HepG2 (cell line): ENCODE results near the gene AP2S1. TPM values are rescaled to one million over a fixed set of nuclear protein-coding genes. Genes with fewer than 3 reads are reported as not detected.

Experiments
- EHMT2 ChIP-seq: fragments of 200-600 bp; sonication (generic); IDR thresholded peaks from 2 replicates; pipeline ENCODE4 v1.7.0; 2017; ENCODE audit warnings: antibody characterized with exemption, low read depth, low read length, borderline replicate concordance
- HDAC6 ChIP-seq: fragments of 200-600 bp; sonication (generic); IDR thresholded peaks from 2 replicates; pipeline ENCODE4 v1.7.0; 2017; ENCODE audit warnings: mild to moderate bottlenecking, antibody characterized with exemption, low read length, low read depth
- KDM6A ChIP-seq: IDR thresholded peaks from 2 replicates; pipeline ENCODE4 v1.6.1; 2016; ENCODE audit warnings: low read depth
- KLF16 ChIP-seq, 2 experiments: sonication (generic) in 1 of 2; formaldehyde crosslinking in 1 of 2; IDR thresholded peaks; 2 replicates each; pipeline versions ENCODE4 v1.6.1 to v1.8.0; 2016 to 2023; ENCODE audit warnings: missing genetic modification reagents in 2 of 2, missing compliant biosample characterization in 1 of 2
- KMT2B ChIP-seq: IDR thresholded peaks from 2 replicates; pipeline ENCODE4 v1.6.1; 2016; ENCODE audit warnings: missing genetic modification reagents, missing compliant biosample characterization
- PITX1 ChIP-seq: sonication (generic); formaldehyde crosslinking; IDR thresholded peaks from 2 replicates; pipeline ENCODE4 v1.5.1; 2020; ENCODE audit warnings: mild to moderate bottlenecking, missing genetic modification reagents
- POLR2AphosphoS5 ChIP-seq: IDR thresholded peaks from 2 replicates; pipeline ENCODE4 v1.6.1; 2012; ENCODE audit warnings: low read depth, low read length
- SMAD9 ChIP-seq: sonication (generic); formaldehyde crosslinking; IDR thresholded peaks from 2 replicates; pipeline ENCODE4 v1.5.1; 2020; ENCODE audit warnings: mild to moderate bottlenecking, missing genetic modification reagents
- SPEN ChIP-seq: sonication (generic); formaldehyde crosslinking; IDR thresholded peaks from 2 replicates; pipeline ENCODE4 v1.5.1; 2020; ENCODE audit warnings: low read depth, mild to moderate bottlenecking, missing genetic modification reagents
- SRF ChIP-seq: IDR thresholded peaks from 2 replicates; pipeline ENCODE4 v1.6.1; 2011; ENCODE audit warnings: mild to moderate bottlenecking, low read depth, low read length, moderate library complexity
- SRSF9 ChIP-seq: fragments of 200-400 bp; formaldehyde crosslinking; IDR thresholded peaks from 2 replicates; pipeline ENCODE4 v1.6.1; 2018; ENCODE audit warnings: borderline replicate concordance, mild to moderate bottlenecking, low read depth, low read length; ENCODE audit not compliant: insufficient read depth, poor library complexity, severe bottlenecking
- ZBTB7B ChIP-seq: sonication (generic); formaldehyde crosslinking; IDR thresholded peaks from 2 replicates; pipeline ENCODE4 v1.4.0; 2020; ENCODE audit warnings: missing genetic modification reagents
- ZNF782 ChIP-seq: sonication (generic); formaldehyde crosslinking; IDR thresholded peaks from 2 replicates; pipeline ENCODE4 v1.4.0; 2020; ENCODE audit warnings: missing genetic modification reagents, mild to moderate bottlenecking, borderline replicate concordance
- polyA plus RNA-seq, 8 experiments: library from polyadenylated mRNA; depleted of rRNA in 3 of 8; stranded (reverse) in 7 of 8; unstranded in 1 of 8; fragments of >200 nt; fragmentation: Illumina TruSeq in 4 of 8; extraction: Trizol in 4 of 8; gene quantifications; 2 replicates each; pipeline versions ENCODE4 v1.2.1 to v1.2.3, GENCODE V29; 2011 to 2016; ENCODE audit warnings: low read depth in 4 of 8, missing spikeins in 1 of 8, mixed read lengths in 1 of 8; ENCODE audit not compliant: insufficient read depth in 1 of 8
- total RNA-seq, 5 experiments: library from RNA; depleted of rRNA; stranded (reverse); fragments of >200 nt; fragmentation: Illumina TruSeq; extraction: Trizol; gene quantifications; 2 replicates each; pipeline ENCODE4 v1.2.3, GENCODE V29; 2016; ENCODE audit warnings: low read depth in 1 of 5
- TF ChIP-seq, protein P1 (sequence below): sonication (generic); formaldehyde crosslinking; IDR thresholded peaks from 2 replicates; pipeline ENCODE4 v1.5.0; 2020; ENCODE audit warnings: mild to moderate bottlenecking, missing genetic modification reagents, borderline replicate concordance
- TF ChIP-seq, protein P2 (sequence below): sonication (generic); formaldehyde crosslinking; IDR thresholded peaks from 2 replicates; pipeline ENCODE4 v1.4.0; 2020; ENCODE audit warnings: mild to moderate bottlenecking, missing genetic modification reagents

AP2S1 gene
- total and polyA plus RNA-seq, 2 of the 13 experiments (the other 11 are each of a cell fraction or from before 2014, with no cell fraction given), result 45.2 to 86.1 TPM

DNA sequence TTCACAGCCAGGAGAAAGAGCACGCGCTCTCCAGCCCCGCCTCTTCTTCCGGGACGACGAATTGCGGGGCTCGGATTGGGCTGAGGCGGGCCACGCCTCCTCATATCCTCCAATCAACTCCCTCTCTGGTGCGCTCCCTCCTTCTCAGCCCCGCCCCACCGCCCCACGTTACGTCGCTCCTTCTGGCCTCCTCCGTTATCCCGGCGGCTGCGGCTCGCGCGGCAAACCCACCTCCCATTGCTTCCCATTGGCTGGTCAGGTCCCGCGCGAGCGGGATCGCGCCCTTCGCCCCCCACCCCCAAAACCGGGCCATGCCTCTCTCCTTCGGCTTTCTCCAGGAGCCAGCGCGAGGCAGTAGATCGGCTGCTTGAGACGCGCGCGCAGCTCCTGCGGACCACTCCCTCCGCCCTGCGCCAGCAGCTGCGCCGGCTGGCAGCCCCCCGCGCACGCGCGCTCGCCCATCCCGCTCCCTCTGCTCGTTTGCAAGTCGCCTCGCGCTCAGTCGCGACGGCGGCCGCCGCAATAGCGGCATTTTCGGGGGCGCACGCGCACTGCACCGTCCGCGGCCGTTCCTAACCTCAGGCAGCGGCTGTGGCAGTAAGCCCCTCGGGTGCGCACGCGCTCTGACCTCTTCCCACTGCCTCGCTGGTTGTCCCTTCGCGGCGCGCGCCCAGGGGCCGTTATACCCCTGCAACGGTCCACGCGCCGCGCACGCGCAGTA lies 9.6 kb upstream of the AP2S1 start (continued):
- TF ChIP-seq EHMT2 (no peak), SMAD9 (CRISPR knock-in tag) (no peak; the same call in 1 of the 2 replicates), ZNF782 (CRISPR knock-in tag) (peak; percentile 96), ZBTB7B (no peak), SRSF9 (no peak), KDM6A (CRISPR knock-in tag) (no peak), KLF16 (CRISPR knock-in tag; IDR thresholded peaks at IDR 0.05) (peak in 1 of 2 experiments; percentile 57; a peak in 1 of 4 replicates), SRF (no peak), POLR2AphosphoS5 (peak; percentile 70), KMT2B (CRISPR knock-in tag) (peak; percentile 73; the same call in 1 of the 2 replicates), SPEN (CRISPR knock-in tag) (peak; percentile 87), PITX1 (CRISPR knock-in tag) (0 out of 2 replicates have a peak, but pooled peaks have one; percentile 46), HDAC6 (no peak)
- TF ChIP-seq, protein P1, sequence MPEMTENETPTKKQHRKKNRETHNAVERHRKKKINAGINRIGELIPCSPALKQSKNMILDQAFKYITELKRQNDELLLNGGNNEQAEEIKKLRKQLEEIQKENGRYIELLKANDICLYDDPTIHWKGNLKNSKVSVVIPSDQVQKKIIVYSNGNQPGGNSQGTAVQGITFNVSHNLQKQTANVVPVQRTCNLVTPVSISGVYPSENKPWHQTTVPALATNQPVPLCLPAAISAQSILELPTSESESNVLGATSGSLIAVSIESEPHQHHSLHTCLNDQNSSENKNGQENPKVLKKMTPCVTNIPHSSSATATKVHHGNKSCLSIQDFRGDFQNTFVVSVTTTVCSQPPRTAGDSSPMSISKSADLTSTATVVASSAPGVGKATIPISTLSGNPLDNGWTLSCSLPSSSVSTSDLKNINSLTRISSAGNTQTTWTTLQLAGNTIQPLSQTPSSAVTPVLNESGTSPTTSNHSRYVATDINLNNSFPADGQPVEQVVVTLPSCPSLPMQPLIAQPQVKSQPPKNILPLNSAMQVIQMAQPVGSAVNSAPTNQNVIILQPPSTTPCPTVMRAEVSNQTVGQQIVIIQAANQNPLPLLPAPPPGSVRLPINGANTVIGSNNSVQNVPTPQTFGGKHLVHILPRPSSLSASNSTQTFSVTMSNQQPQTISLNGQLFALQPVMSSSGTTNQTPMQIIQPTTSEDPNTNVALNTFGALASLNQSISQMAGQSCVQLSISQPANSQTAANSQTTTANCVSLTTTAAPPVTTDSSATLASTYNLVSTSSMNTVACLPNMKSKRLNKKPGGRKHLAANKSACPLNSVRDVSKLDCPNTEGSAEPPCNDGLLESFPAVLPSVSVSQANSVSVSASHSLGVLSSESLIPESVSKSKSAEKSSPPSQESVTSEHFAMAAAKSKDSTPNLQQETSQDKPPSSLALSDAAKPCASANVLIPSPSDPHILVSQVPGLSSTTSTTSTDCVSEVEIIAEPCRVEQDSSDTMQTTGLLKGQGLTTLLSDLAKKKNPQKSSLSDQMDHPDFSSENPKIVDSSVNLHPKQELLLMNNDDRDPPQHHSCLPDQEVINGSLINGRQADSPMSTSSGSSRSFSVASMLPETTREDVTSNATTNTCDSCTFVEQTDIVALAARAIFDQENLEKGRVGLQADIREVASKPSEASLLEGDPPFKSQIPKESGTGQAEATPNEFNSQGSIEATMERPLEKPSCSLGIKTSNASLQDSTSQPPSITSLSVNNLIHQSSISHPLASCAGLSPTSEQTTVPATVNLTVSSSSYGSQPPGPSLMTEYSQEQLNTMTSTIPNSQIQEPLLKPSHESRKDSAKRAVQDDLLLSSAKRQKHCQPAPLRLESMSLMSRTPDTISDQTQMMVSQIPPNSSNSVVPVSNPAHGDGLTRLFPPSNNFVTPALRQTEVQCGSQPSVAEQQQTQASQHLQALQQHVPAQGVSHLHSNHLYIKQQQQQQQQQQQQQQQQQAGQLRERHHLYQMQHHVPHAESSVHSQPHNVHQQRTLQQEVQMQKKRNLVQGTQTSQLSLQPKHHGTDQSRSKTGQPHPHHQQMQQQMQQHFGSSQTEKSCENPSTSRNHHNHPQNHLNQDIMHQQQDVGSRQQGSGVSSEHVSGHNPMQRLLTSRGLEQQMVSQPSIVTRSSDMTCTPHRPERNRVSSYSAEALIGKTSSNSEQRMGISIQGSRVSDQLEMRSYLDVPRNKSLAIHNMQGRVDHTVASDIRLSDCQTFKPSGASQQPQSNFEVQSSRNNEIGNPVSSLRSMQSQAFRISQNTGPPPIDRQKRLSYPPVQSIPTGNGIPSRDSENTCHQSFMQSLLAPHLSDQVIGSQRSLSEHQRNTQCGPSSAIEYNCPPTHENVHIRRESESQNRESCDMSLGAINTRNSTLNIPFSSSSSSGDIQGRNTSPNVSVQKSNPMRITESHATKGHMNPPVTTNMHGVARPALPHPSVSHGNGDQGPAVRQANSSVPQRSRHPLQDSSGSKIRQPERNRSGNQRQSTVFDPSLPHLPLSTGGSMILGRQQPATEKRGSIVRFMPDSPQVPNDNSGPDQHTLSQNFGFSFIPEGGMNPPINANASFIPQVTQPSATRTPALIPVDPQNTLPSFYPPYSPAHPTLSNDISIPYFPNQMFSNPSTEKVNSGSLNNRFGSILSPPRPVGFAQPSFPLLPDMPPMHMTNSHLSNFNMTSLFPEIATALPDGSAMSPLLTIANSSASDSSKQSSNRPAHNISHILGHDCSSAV (CRISPR knock-in tag), result no peak
- TF ChIP-seq, protein P2, sequence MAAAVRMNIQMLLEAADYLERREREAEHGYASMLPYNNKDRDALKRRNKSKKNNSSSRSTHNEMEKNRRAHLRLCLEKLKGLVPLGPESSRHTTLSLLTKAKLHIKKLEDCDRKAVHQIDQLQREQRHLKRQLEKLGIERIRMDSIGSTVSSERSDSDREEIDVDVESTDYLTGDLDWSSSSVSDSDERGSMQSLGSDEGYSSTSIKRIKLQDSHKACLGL (CRISPR knock-in tag), result peak; percentile 74
- TF ChIP-seq, all 625 proteins: peak for 308
